Smooth muscle cell (in vitro differentiated cells): ENCODE results near the gene FOXD4L6. TPM values are rescaled to one million over a fixed set of nuclear protein-coding genes. Genes with fewer than 3 reads are reported as not detected.
"Not testable (repeated sequence)": the region's sequence is repeated elsewhere in the genome, so short reads cannot be mapped to it uniquely, and the experiment has no call there.

Source experiments
- DNase-seq: peaks from one replicate; lab custom pipeline; 2025; ENCODE audit not compliant: unreplicated experiment; lab: John Stamatoyannopoulos, UW
- H2AFZ ChIP-seq: fragments of 200-600 bp; sonication (generic); 2 replicates; pipeline ENCODE4 v1.6.0; 2016; ENCODE audit warnings: antibody characterized with exemption, low read depth, mild to moderate bottlenecking
- H3F3A ChIP-seq: fragments of 200-600 bp; sonication (generic); 2 replicates; pipeline ENCODE4 v1.6.0; 2017; ENCODE audit warnings: antibody characterized with exemption, low read depth
- H3K27ac ChIP-seq: fragments of 200-600 bp; sonication (generic); 2 replicates; pipeline ENCODE4 v1.5.1; 2016; ENCODE audit warnings: low read depth, mild to moderate bottlenecking
- H3K27me3 ChIP-seq: fragments of 200-600 bp; sonication (generic); 2 replicates; pipeline ENCODE4 v1.6.1; 2016; ENCODE audit warnings: low read depth, mild to moderate bottlenecking
- H3K36me3 ChIP-seq: fragments of 200-600 bp; sonication (generic); 2 replicates; pipeline ENCODE4 v1.5.1; 2016; ENCODE audit warnings: low read depth
- H3K4me1 ChIP-seq: fragments of 200-600 bp; sonication (generic); 2 replicates; pipeline ENCODE4 v1.5.1; 2016; ENCODE audit warnings: low read depth
- H3K4me2 ChIP-seq: fragments of 200-600 bp; sonication (generic); 2 replicates; pipeline ENCODE4 v1.6.0; 2016; ENCODE audit warnings: mild to moderate bottlenecking
- H3K4me3 ChIP-seq: fragments of 200-600 bp; sonication (generic); 2 replicates; pipeline ENCODE4 v1.5.1; 2016; ENCODE audit warnings: mild to moderate bottlenecking
- H3K79me2 ChIP-seq: fragments of 200-600 bp; sonication (generic); 2 replicates; pipeline ENCODE4 v1.6.0; 2016; ENCODE audit warnings: low read depth, mild to moderate bottlenecking
- H3K9ac ChIP-seq: fragments of 200-600 bp; sonication (generic); 2 replicates; pipeline ENCODE4 v1.6.0; 2016; ENCODE audit warnings: low read depth
- H3K9me3 ChIP-seq: fragments of 200-600 bp; sonication (generic); replicated peaks from 2 replicates; pipeline ENCODE4 v1.5.1; 2016; ENCODE audit warnings: low read depth
- H4K20me1 ChIP-seq: fragments of 200-600 bp; sonication (generic); 2 replicates; pipeline ENCODE4 v1.6.0; 2016; ENCODE audit warnings: low read depth
- WGBS: methylation state at CpG from one replicate; pipeline ENCODE4 v1.1.7; 2016; ENCODE audit warnings: low lambda C conversion rate; 5-methylcytosine and 5-hydroxymethylcytosine counted together
- polyA plus RNA-seq: library from polyadenylated mRNA; unstranded; fragments of >200 nt; fragmentation: Nextera tagmentation; extraction: Ambion mirVana; gene quantifications from 2 replicates; pipeline ENCODE4 v1.2.1, GENCODE V29; 2016
- total RNA-seq: library from RNA; depleted of rRNA; stranded (reverse); fragments of >200 nt; gene quantifications from 2 replicates; pipeline ENCODE4 v1.2.3, GENCODE V29; 2014

The FOXD4L6 gene
- total and polyA plus RNA-seq, 2 experiments from 2014 or later = 0.18 TPM; not detected in 1

- not testable (repeated sequence) for H3K4me2 ChIP-seq, H2AFZ ChIP-seq
Measured at GRCh38 chr9:41123812-41124211, 4.7 kb downstream of the FOXD4L6 start.

GRCh38 chr9:41123396-41123795 is 5.1 kb downstream of the FOXD4L6 start:
- H3K36me3 ChIP-seq, H3K4me1 ChIP-seq, H4K20me1 ChIP-seq, DNase-seq, H3F3A ChIP-seq, H3K27ac ChIP-seq, H3K9ac ChIP-seq, H2AFZ ChIP-seq, H3K9me3 ChIP-seq, H3K4me3 ChIP-seq, H3K4me2 ChIP-seq, H3K79me2 ChIP-seq: not testable (repeated sequence)
- peaks cover 13% of the 10 kb centered on the region for H3K27me3 ChIP-seq
- WGBS = 3% methylated on average over 12 of the region's 32 CpGs

More at GRCh38 chr9:41123812-41124211, 4.7 kb downstream of the FOXD4L6 start:
- not testable (repeated sequence) for H3F3A ChIP-seq, H3K9me3 ChIP-seq, H3K36me3 ChIP-seq, H4K20me1 ChIP-seq, H3K79me2 ChIP-seq, H3K9ac ChIP-seq, H3K4me3 ChIP-seq, DNase-seq, H3K27ac ChIP-seq, H3K4me1 ChIP-seq
- 2% methylated on average over 12 of the region's 33 CpGs for WGBS
- H3K27me3 ChIP-seq = peaks cover 13% of the 10 kb centered on the region

GRCh38 chr9:41120696-41121095 is 7.8 kb downstream of the FOXD4L6 start:
- H3K9ac ChIP-seq, H3F3A ChIP-seq, DNase-seq, H2AFZ ChIP-seq, H3K9me3 ChIP-seq, H3K79me2 ChIP-seq, H3K4me2 ChIP-seq, H3K27ac ChIP-seq, H4K20me1 ChIP-seq, H3K4me3 ChIP-seq, H3K36me3 ChIP-seq, H3K4me1 ChIP-seq: not testable (repeated sequence)
- peaks cover 10% of the 10 kb centered on the region for H3K27me3 ChIP-seq
- WGBS = 77% methylated on average over 2 of the region's 4 CpGs

GRCh38 chr9:41119719-41120118 is 8.8 kb downstream of the FOXD4L6 start:
- H3K4me3 ChIP-seq, H3K27ac ChIP-seq, H3K36me3 ChIP-seq, H3K4me2 ChIP-seq, H3K9ac ChIP-seq, H4K20me1 ChIP-seq, DNase-seq, H3K4me1 ChIP-seq, H2AFZ ChIP-seq, H3K9me3 ChIP-seq, H3F3A ChIP-seq, H3K79me2 ChIP-seq: not testable (repeated sequence)
- no CpG with 5 or more reads among the region's 5 CpGs for WGBS
- H3K27me3 ChIP-seq = peaks cover 10% of the 10 kb centered on the region

GRCh38 chr9:41119311-41119710 is 9.2 kb downstream of the FOXD4L6 start:
- H3K27ac ChIP-seq, H3K4me2 ChIP-seq, H3K9ac ChIP-seq: not testable (repeated sequence)

GRCh38 chr9:41113348-41113747 is 15.1 kb downstream of the FOXD4L6 start:
- H3K4me3 ChIP-seq, H3K9me3 ChIP-seq, H3K4me2 ChIP-seq, H3F3A ChIP-seq, H3K4me1 ChIP-seq, H3K27ac ChIP-seq, H3K27me3 ChIP-seq, H3K79me2 ChIP-seq, H3K9ac ChIP-seq, H2AFZ ChIP-seq, H3K36me3 ChIP-seq, H4K20me1 ChIP-seq, DNase-seq: not testable (repeated sequence)
- 60% methylated on average over 1 of the region's 14 CpGs for WGBS

More at GRCh38 chr9:41119311-41119710, 9.2 kb downstream of the FOXD4L6 start:
- not testable (repeated sequence) for H3K9me3 ChIP-seq, H3F3A ChIP-seq, H3K36me3 ChIP-seq, DNase-seq, H2AFZ ChIP-seq, H3K4me1 ChIP-seq, H3K79me2 ChIP-seq, H4K20me1 ChIP-seq, H3K4me3 ChIP-seq
- 74% methylated on average over 7 of the region's 7 CpGs for WGBS
- H3K27me3 ChIP-seq = peaks cover 10% of the 10 kb centered on the region

GRCh38 chr9:41111414-41111813 is 17.1 kb downstream of the FOXD4L6 start:
- H3F3A ChIP-seq, H3K4me2 ChIP-seq, H3K9ac ChIP-seq, H4K20me1 ChIP-seq, H3K27ac ChIP-seq, DNase-seq, H3K79me2 ChIP-seq, H2AFZ ChIP-seq, H3K9me3 ChIP-seq, H3K4me3 ChIP-seq, H3K4me1 ChIP-seq, H3K36me3 ChIP-seq: not testable (repeated sequence)
- peaks cover 14% of the 10 kb centered on the region for H3K27me3 ChIP-seq
- 81% methylated on average over 12 of the region's 12 CpGs for WGBS

GRCh38 chr9:41110913-41111312 is 17.6 kb downstream of the FOXD4L6 start:
- not testable (repeated sequence) for H3F3A ChIP-seq, H3K4me1 ChIP-seq, H3K4me3 ChIP-seq, H3K27ac ChIP-seq, H2AFZ ChIP-seq, H3K79me2 ChIP-seq, H3K9ac ChIP-seq, H3K9me3 ChIP-seq, DNase-seq, H3K36me3 ChIP-seq, H4K20me1 ChIP-seq, H3K4me2 ChIP-seq
- WGBS = 52% methylated on average over 10 of the region's 10 CpGs
- peaks cover 14% of the 10 kb centered on the region for H3K27me3 ChIP-seq

GRCh38 chr9:41109253-41109652 is 19.2 kb downstream of the FOXD4L6 start:
- H4K20me1 ChIP-seq, H3K9me3 ChIP-seq, H3K9ac ChIP-seq, H3K4me1 ChIP-seq, H3K4me3 ChIP-seq, H3K4me2 ChIP-seq, H3K27ac ChIP-seq, H3F3A ChIP-seq, H3K79me2 ChIP-seq, DNase-seq, H3K36me3 ChIP-seq, H2AFZ ChIP-seq: not testable (repeated sequence)
- peaks cover 14% of the 10 kb centered on the region for H3K27me3 ChIP-seq
- 58% methylated on average over 6 of the region's 13 CpGs for WGBS
